AG04450 (cell line): ENCODE data around the gene APP. TPM values are rescaled to one million over a fixed set of nuclear protein-coding genes. Genes with fewer than 3 reads are reported as not detected.
"Not testable (repeated sequence)": the region's sequence is repeated elsewhere in the genome, so short reads cannot be mapped to it uniquely, and the experiment has no call there.

ENCODE experiments used
- CTCF ChIA-PET: fragments of 300-600, 350-600 bp; formaldehyde crosslinking; extraction: SDS; loops from one replicate; lab custom pipeline; 2022; ENCODE audit warnings: antibody characterized with exemption, inconsistent platforms; lab: Charles Lee
- POLR2A ChIA-PET: fragments of 350-600 bp; formaldehyde crosslinking; extraction: SDS; loops from one replicate; lab custom pipeline; 2021; ENCODE audit warnings: antibody characterized with exemption, inconsistent platforms; lab: Yijun Ruan, JAX
- DNase-seq: peaks from one replicate; pipeline ENCODE4 v3.0.0-alpha.2; 2011; ENCODE audit warnings: low read depth, low spot score
- H3K27ac ChIP-seq: one replicate; pipeline ENCODE4 v1.5.1; 2012; ENCODE audit warnings: low read depth, low read length, control low read depth
- H3K27me3 ChIP-seq: one replicate; pipeline ENCODE4 v1.6.0; 2012; ENCODE audit warnings: low read length; ENCODE audit not compliant: control insufficient read depth, insufficient read depth
- H3K4me3 ChIP-seq: 2 replicates; pipeline ENCODE4 v1.5.1; 2011; ENCODE audit warnings: mild to moderate bottlenecking, low read depth, low read length, control low read depth
- H3K9me3 ChIP-seq: 2 replicates; pipeline ENCODE4 v1.5.1; 2012; ENCODE audit warnings: low read length; ENCODE audit not compliant: control insufficient read depth, insufficient read depth
- polyA plus RNA-seq: library from polyadenylated mRNA; depleted of rRNA; stranded (reverse); fragments of >200 nt; gene quantifications from 2 replicates; pipeline ENCODE4 v1.2.3, GENCODE V29; 2011
- TF ChIP-seq, protein P1 (sequence below): IDR thresholded peaks from 2 replicates; pipeline ENCODE4 v1.5.1; 2011; ENCODE audit warnings: low read depth, low read length, control low read depth, inconsistent platforms

Gene APP
- polyA plus RNA-seq, 1 experiment, result 870 TPM

DNA sequence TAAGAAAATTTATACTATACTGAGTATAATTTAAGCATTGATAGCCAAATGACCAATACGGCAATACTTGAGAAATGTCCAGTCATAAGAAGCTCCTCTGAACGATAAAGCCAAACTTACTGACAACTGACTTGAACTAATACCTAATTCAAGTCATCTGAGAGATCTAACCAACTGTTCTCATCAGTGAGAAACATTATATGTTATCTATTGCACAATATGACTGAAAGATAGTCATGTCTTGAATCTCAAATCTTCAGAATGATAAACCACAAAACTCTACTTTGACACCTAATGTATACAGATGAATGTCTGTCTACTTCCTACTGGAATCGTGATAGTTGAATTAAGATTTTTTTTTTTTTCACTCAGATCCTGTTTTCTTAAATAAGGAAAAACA lies 39.0 kb downstream of the APP start:
- CTCF ChIA-PET, result interaction anchor here (1.2 kb wide), 1 partner anchor 36 kb away, joined by 3 read pairs; no protein-coding TSS in a partner anchor
- H3K9me3 ChIP-seq, result no peaks in the 10 kb centered on the region
- DNase-seq, result no peak
- H3K27ac ChIP-seq, result no peak overlapping the region
- H3K4me3 ChIP-seq, result no peak overlapping the region
- TF ChIP-seq, protein P1, sequence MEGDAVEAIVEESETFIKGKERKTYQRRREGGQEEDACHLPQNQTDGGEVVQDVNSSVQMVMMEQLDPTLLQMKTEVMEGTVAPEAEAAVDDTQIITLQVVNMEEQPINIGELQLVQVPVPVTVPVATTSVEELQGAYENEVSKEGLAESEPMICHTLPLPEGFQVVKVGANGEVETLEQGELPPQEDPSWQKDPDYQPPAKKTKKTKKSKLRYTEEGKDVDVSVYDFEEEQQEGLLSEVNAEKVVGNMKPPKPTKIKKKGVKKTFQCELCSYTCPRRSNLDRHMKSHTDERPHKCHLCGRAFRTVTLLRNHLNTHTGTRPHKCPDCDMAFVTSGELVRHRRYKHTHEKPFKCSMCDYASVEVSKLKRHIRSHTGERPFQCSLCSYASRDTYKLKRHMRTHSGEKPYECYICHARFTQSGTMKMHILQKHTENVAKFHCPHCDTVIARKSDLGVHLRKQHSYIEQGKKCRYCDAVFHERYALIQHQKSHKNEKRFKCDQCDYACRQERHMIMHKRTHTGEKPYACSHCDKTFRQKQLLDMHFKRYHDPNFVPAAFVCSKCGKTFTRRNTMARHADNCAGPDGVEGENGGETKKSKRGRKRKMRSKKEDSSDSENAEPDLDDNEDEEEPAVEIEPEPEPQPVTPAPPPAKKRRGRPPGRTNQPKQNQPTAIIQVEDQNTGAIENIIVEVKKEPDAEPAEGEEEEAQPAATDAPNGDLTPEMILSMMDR, result no peak
- no peaks in the 10 kb centered on the region for H3K27me3 ChIP-seq
- POLR2A ChIA-PET, result no interaction called here

DNA sequence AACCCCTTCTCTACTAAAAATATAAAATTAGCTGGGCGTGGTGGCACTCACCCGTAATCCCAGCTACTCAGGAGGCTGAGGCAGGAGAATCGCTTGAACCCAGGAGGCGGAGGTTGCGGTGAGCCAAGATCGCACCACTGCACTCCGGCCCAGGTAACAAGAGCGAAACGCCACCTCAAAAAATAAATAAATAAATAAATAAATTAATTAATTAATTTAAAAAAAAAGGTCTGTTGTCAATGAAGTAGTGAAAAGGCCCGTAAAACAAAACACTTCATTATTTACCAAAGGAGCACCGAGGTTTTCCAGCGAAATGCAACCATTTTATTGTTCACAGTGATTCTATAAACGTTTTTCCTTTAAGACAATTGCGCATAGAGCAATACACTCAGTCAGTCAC lies 39.5 kb downstream of the APP start:
- POLR2A ChIA-PET, result interaction anchor here (0.9 to 1.1 kb wide), 2 partner anchors 9 to 11 kb away, joined by 3 to 4 read pairs; no protein-coding TSS in a partner anchor
- H3K9me3 ChIP-seq, H3K27ac ChIP-seq, H3K27me3 ChIP-seq, DNase-seq, CTCF ChIA-PET, H3K4me3 ChIP-seq: not testable (repeated sequence)

DNA sequence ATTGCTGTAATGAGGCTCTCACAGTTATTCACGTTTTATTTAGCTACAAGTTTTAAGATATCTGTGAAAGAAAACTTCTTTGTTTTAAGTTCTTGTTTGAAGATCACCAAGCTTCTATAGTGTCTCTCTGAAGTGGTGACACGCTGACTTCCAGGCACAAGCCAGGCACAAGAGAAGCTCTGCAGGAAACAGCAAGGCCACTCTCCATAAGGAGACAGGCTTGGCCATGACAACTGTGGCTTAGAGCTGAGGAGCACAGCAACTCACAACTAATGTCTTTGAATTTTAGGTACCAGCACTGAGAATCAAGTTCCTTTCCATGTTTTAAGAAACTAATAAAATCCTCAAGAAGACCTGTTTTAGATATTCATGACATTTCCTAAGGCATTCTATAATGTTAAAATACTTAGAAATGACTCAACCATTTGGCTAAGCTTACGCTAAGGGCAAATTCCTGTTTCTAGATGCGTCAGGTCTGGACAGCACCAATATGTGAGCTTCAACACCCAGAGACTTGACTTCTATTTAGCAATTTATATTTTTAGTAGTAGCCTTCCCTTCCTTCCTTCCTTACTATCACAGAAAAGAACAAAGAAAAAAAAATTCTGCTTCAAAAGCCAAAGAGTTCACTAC lies 40.2 kb downstream of the APP start:
- Histone ChIP-seq H3K4me3 (no peak overlapping the region), H3K27ac (no peak overlapping the region), H3K9me3 (no peaks in the 10 kb centered on the region), H3K27me3 (no peaks in the 10 kb centered on the region)
- POLR2A ChIA-PET, result interaction anchor here (0.9 to 1.1 kb wide), 2 partner anchors 10 kb away, joined by 3 to 4 read pairs; no protein-coding TSS in a partner anchor
- TF ChIP-seq, protein P1, result no peak
- CTCF ChIA-PET, result no interaction called here
- DNase-seq, result no peak

DNA sequence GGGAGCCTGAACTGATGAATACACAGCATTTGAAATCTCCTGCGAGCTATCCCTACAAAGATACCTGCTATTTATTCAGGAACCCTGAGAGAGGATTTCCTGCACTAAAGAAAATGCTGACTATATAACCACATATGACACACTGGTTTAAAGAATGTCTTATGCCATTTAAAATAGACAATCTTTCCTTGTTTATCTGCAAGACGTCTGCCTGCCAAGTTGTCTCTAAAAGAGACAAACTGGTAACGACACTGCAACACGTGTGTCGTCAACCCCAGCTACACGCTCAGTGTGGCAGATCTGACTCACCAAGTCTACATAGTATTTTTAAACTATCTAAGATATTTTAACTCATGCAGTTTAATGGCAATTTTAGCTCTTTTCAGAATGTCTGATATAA lies 42.7 kb downstream of the APP start:
- no peak overlapping the region for H3K27ac ChIP-seq
- H3K9me3 ChIP-seq, result no peaks in the 10 kb centered on the region
- POLR2A ChIA-PET, result interaction anchor here (0.6 to 0.9 kb wide), 2 partner anchors 12 to 28 kb away, joined by 4 to 6 read pairs; no protein-coding TSS in a partner anchor
- no peaks in the 10 kb centered on the region for H3K27me3 ChIP-seq
- no peak for DNase-seq
- no peak overlapping the region for H3K4me3 ChIP-seq
- TF ChIP-seq, protein P1, result no peak
- CTCF ChIA-PET, result no interaction called here

DNA sequence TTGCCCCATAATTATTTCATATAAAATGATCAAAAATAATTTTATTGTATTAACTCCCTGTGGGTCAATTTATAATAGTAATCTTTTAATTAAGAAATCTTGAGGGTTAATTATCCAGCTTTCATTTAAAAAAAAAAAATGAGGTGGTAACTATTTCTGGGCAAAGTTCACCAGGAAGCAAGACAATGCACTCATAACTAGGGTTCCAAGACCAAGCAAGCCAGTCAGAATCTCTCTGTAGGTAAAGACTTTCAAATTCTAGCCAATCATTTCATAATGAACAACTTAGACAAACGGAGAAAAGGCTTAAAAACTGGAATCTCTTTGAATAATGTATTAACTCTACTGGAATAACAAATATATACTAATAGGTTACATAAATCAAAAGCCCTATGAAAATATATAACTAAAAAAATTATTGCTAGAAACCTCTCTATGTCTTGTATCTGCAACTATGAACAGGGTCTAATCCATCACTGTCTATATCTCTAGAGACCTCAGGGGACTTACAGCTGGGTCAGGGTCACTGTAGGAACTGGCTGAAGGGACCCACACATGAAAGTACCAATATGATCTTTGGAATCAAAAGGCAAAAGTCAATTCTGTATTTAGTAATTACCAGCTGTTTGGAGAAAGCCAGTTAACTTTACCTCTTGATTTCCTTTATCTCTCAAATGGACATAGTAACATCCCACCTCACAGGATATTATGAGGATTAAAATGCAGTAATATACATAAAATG lies 43.3 kb downstream of the APP start:
- ChIA-PET POLR2A (interaction anchor here (0.6 to 0.9 kb wide), 2 partner anchors 13 to 28 kb away, joined by 4 to 6 read pairs; no protein-coding TSS in a partner anchor), CTCF (no interaction called here)
- DNase-seq, result no peak
- TF ChIP-seq, protein P1, result no peak
- Histone ChIP-seq H3K9me3 (no peaks in the 10 kb centered on the region), H3K27ac (no peak overlapping the region), H3K27me3 (no peaks in the 10 kb centered on the region), H3K4me3 (no peak overlapping the region)
